H1 (cell line): ENCODE data around the gene SH3BP5. TPM values are rescaled to one million over a fixed set of nuclear protein-coding genes. Genes with fewer than 3 reads are reported as not detected.

ENCODE experiments used
- CREB1 ChIP-seq: IDR thresholded peaks from 2 replicates; pipeline ENCODE4 v1.6.1; 2012; ENCODE audit warnings: inconsistent platforms
- SIX5 ChIP-seq: IDR thresholded peaks from 2 replicates; pipeline ENCODE4 v1.6.1; 2011; ENCODE audit warnings: mild to moderate bottlenecking, low read depth, low read length
- SP4 ChIP-seq: IDR thresholded peaks from 2 replicates; pipeline ENCODE4 v1.6.1; 2012; ENCODE audit warnings: low read length, inconsistent platforms
- polyA plus RNA-seq, 7 experiments: library from polyadenylated mRNA; depleted of rRNA in 3 of 7; stranded (reverse) in 5 of 7; unstranded in 2 of 7; fragments of >200 nt in 5 of 7; fragments of 200-250 nt in 2 of 7; gene quantifications; 1 replicate in 5 of 7; 2 replicates in 1 of 7; 4 replicates in 1 of 7; pipeline versions ENCODE4 v1.2.1 to v1.2.3, GENCODE V29; 2011 to 2013; ENCODE audit warnings: missing spikeins in 2 of 7, mixed read lengths in 2 of 7
- total RNA-seq: library from RNA; stranded (reverse); fragmentation: NEBNext Ultra II Directional; extraction: Animal tissue kit (Norgen Biotek cat#: 25700); gene quantifications from 2 replicates; pipeline ENCODE4 v1.2.1, GENCODE V29; 2021
- TF ChIP-seq, protein P1 (sequence below): fragments of 300-600 bp; sonication (generic); IDR thresholded peaks from 2 replicates; pipeline ENCODE4 v1.7.1; 2012; ENCODE audit warnings: low read length, moderate library complexity, mild to moderate bottlenecking, inconsistent platforms; ENCODE audit not compliant: insufficient replicate concordance

The SH3BP5 gene
- total and polyA plus RNA-seq, 2 of the 8 experiments (the other 6 are each of a cell fraction or from before 2014, with no cell fraction given), result 7.1 to 9.7 TPM

DNA sequence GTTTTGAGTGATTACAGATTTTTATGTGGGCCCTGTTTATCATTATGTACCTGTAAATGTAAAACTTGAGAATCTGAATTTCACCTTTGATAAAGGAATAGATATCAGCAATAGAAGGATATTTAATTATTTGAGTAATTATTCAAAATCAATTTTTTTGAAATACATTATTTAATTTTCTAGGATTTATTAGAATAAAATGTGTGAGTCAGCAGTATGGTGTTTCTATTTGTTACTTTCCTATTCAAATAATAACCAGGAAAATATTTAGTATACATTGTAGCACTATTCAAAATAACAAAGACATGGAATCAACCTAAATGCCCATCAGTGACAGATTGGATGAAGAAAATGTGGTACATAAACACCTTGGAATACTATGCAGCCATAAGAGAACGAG is 104.2 kb downstream of the SH3BP5 start (continued):
- TF ChIP-seq, protein P1, sequence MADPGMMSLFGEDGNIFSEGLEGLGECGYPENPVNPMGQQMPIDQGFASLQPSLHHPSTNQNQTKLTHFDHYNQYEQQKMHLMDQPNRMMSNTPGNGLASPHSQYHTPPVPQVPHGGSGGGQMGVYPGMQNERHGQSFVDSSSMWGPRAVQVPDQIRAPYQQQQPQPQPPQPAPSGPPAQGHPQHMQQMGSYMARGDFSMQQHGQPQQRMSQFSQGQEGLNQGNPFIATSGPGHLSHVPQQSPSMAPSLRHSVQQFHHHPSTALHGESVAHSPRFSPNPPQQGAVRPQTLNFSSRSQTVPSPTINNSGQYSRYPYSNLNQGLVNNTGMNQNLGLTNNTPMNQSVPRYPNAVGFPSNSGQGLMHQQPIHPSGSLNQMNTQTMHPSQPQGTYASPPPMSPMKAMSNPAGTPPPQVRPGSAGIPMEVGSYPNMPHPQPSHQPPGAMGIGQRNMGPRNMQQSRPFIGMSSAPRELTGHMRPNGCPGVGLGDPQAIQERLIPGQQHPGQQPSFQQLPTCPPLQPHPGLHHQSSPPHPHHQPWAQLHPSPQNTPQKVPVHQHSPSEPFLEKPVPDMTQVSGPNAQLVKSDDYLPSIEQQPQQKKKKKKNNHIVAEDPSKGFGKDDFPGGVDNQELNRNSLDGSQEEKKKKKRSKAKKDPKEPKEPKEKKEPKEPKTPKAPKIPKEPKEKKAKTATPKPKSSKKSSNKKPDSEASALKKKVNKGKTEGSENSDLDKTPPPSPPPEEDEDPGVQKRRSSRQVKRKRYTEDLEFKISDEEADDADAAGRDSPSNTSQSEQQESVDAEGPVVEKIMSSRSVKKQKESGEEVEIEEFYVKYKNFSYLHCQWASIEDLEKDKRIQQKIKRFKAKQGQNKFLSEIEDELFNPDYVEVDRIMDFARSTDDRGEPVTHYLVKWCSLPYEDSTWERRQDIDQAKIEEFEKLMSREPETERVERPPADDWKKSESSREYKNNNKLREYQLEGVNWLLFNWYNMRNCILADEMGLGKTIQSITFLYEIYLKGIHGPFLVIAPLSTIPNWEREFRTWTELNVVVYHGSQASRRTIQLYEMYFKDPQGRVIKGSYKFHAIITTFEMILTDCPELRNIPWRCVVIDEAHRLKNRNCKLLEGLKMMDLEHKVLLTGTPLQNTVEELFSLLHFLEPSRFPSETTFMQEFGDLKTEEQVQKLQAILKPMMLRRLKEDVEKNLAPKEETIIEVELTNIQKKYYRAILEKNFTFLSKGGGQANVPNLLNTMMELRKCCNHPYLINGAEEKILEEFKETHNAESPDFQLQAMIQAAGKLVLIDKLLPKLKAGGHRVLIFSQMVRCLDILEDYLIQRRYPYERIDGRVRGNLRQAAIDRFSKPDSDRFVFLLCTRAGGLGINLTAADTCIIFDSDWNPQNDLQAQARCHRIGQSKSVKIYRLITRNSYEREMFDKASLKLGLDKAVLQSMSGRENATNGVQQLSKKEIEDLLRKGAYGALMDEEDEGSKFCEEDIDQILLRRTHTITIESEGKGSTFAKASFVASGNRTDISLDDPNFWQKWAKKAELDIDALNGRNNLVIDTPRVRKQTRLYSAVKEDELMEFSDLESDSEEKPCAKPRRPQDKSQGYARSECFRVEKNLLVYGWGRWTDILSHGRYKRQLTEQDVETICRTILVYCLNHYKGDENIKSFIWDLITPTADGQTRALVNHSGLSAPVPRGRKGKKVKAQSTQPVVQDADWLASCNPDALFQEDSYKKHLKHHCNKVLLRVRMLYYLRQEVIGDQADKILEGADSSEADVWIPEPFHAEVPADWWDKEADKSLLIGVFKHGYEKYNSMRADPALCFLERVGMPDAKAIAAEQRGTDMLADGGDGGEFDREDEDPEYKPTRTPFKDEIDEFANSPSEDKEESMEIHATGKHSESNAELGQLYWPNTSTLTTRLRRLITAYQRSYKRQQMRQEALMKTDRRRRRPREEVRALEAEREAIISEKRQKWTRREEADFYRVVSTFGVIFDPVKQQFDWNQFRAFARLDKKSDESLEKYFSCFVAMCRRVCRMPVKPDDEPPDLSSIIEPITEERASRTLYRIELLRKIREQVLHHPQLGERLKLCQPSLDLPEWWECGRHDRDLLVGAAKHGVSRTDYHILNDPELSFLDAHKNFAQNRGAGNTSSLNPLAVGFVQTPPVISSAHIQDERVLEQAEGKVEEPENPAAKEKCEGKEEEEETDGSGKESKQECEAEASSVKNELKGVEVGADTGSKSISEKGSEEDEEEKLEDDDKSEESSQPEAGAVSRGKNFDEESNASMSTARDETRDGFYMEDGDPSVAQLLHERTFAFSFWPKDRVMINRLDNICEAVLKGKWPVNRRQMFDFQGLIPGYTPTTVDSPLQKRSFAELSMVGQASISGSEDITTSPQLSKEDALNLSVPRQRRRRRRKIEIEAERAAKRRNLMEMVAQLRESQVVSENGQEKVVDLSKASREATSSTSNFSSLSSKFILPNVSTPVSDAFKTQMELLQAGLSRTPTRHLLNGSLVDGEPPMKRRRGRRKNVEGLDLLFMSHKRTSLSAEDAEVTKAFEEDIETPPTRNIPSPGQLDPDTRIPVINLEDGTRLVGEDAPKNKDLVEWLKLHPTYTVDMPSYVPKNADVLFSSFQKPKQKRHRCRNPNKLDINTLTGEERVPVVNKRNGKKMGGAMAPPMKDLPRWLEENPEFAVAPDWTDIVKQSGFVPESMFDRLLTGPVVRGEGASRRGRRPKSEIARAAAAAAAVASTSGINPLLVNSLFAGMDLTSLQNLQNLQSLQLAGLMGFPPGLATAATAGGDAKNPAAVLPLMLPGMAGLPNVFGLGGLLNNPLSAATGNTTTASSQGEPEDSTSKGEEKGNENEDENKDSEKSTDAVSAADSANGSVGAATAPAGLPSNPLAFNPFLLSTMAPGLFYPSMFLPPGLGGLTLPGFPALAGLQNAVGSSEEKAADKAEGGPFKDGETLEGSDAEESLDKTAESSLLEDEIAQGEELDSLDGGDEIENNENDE, result no peak
- TF ChIP-seq SP4 (no peak), CREB1 (no peak), SIX5 (no peak)
